ENCODE measurements around the gene FOXP1. TPM values are rescaled to one million over a fixed set of nuclear protein-coding genes. Genes with fewer than 3 reads are reported as not detected.

Gene FOXP1
- total RNA-seq, 1 donor from 2014 or later = 72.3 TPM

- DNase-seq = no peak
These were observed 79.8 kb downstream of the FOXP1 start for GRCh38 chr3:71503525-71504249.

- no peak for DNase-seq
These were observed 81.4 kb downstream of the FOXP1 start for GRCh38 chr3:71502066-71502625.

DNA sequence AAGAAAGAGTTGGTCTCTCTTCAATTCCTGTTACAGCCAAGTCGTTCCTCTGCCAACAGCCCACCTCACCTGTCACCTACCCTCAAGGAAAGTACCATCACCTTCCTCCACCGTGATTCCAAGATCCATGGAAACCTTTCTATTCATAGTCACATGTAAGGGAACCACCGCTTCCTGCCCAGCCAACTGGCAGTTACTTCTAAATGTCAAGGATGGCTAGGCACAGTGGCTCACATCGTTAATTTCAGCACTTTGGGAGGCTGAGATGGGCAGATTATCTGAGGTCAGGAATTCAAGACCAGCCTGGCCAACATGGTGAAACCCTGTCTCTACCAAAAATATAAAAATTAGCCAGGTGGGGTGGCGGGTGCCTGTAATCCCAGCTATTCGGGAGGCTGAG is 82.8 kb downstream of the FOXP1 start:
- DNase-seq = no peak

GRCh38 chr3:71499227-71499876 is 84.2 kb downstream of the FOXP1 start:
- DNase-seq = no peak

- DNase-seq = no peak
These were observed 85.0 kb downstream of the FOXP1 start for GRCh38 chr3:71498543-71498942.

- DNase-seq = no peak
These were observed 85.5 kb downstream of the FOXP1 start for GRCh38 chr3:71497971-71498444.

GRCh38 chr3:71497367-71497897 is 86.1 kb downstream of the FOXP1 start:
- no peak for DNase-seq

DNA sequence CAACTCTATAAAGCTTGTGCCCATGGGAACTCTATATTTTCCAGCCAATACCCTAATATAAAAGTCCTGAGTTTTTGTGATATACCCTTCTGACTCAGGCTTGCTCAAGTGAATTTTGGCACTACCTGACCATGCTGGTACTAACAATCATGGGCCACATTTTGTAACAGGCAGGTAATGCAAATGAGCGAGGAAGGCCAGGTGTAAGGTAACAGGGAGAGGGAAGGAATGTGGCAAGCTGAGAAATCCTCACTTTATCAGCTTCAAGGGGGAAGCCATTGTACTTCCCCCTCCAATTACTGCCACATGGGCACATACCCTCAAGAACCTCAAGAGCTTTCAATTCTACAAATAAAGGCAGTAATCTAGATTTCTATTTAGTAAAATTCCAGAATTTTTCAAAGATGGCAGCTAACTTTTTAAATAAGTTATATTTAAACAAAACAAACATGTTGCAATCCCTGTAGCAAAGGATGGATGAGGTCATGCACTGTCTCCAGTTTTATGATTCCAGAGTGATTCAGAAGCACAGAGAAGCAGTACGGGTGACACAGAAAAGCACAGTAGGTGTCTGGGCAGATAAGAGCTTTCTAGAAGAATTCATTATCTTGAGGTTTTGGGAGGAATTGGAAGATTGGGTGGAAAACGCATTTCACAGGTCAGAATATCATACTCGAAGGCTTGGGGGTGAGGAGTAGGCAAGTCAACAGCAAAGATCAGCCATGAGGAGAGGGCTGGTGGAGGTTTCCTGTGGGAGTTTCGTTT is 87.6 kb downstream of the FOXP1 start:
- DNase-seq = peak; percentile 32

GRCh38 chr3:71494212-71494611 is 89.3 kb downstream of the FOXP1 start:
- DNase-seq = no peak

DNA sequence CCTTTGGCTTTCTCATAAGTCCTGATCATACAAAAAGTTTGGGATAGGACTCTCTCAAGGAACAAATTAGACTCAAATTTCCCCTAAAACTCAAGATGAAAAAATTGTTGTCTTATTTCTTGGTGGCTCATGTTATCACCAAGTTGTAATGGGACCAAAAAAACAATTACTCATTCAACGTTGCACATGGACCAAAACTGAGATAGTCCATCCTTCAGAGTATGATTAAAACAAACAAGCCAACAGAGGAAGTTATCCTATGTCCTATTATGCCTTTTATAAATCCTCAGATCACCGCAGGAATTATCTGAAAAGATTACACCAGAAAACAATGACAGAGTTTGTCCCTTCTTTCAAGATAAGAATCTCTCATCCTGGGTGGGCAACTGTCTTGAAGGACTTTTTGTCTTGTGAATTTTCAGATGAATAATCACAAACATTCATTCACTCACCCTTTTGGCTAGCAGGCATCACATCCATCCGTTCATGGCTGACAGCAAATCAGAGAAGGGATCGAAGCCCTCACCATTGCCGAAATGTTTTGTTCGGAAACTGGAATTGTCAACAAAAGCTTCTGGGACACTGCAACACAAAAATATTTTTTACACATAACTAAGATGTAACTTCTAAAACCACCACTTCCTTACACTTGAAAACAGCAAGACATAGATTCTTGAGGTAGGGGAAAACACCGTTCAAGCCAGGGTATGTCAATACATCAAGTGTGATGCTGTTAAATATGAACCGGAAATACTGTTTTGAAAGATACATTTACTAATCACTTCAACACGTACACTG is 90.4 kb downstream of the FOXP1 start:
- DNase-seq = no peak

DNA sequence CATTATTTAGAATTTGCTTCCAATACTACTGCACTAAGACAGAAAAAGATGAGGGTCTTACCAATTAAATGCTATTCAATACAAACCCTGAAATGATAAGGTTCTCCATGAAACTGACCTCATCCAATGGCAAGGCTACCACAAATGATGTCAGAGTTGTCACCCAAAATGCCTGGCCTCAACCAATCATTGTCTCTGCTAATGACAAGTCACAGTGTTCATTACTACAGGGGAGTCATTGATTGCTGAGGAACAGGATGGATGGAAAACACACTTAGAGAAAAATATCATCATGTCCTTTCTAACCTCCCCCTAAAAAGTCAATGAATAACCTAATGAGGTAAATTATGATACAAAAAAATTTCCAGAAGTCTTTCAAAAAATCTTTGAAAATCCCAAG is 91.0 kb downstream of the FOXP1 start:
- DNase-seq = no peak

DNA sequence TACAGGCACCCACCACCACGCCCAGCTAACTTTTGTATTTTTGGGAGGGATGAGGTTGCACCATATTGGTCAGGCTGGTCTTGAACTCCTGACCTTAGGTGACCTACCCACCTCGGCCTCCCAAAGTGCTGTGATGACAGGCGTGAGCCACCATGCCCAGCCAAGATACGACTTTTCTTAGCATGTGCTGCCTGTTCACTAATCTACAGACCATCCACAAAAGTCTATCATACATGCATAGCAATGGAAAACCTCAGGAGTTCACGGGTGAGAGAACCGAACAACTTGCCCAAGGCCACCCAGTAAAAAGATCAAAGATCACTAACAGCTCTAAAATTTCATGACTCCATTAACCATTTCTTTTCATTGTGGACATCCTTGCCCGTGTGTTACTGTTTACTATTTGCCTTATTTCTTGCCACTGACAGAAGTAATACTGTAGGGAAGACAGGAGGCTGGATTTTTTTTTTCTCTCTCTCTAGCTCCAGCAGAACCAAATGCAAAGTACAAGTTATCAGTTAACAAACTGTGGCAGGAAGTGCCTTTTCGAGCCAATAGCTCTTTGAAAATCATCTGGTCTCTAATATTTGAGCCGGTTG is 92.3 kb downstream of the FOXP1 start:
- DNase-seq = no peak

GRCh38 chr3:71490692-71491091 is 92.8 kb downstream of the FOXP1 start:
- no peak for DNase-seq

GRCh38 chr3:71489315-71489761 is 94.2 kb downstream of the FOXP1 start:
- DNase-seq = no peak

- no peak for DNase-seq
These were observed 94.6 kb downstream of the FOXP1 start for GRCh38 chr3:71488882-71489281.

DNA sequence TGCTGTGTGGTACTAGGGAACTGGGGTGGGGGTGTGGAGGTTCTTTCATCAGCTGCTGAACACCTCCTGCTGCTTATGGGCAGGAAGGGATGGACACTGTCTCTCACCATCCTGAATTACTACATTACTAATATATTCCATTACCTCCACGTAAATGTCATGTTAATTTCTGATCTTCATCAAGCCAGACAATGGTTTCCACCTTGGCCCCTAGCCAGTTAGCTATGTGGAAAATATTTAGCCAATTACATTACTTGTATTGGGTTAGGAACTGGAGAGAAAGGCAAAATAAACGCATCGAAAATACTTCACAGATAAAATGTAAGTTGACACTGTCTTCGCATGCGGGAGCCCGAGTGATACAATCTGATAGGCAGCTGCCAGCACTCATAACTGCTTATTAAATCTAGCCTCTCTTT is 95.1 kb downstream of the FOXP1 start:
- peak; percentile 56 for DNase-seq

DNA sequence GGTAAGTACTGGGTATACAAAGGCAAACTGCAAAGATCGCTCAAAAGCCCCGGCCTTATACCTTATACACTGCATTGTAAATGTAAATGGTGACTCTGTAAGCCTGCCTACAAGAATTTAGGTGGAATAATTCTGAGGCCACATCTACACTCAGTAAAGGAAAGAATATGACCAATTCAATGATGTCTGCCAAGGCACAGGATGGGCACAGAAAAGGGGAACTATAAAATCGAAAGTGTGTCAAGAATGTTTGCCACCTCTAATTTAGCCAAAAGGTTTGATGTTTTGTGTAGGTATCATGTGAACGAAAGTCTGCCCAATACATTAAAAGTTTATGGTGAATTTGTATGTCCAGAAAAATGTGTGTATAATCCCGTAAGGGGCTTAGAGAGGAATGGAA is 96.1 kb downstream of the FOXP1 start:
- DNase-seq = no peak

DNA sequence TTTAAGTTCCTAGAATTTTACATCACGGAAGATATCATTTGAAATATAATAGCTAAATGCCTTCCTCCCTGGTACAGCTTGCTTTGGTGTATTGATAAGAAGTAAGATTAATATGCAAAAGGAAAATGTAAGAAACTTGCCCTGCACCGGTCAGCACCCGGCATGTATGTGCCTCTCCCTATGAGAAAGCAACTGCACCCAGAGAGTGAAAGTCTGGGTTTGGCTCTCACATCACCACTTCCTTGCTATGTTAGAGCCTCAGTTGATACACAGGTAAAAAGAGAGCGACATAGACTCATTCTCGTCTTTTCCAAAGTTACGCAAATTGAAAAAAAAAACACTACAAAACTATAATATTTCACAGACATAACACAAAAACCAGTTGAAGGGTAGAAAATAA is 96.7 kb downstream of the FOXP1 start:
- DNase-seq = no peak

DNA sequence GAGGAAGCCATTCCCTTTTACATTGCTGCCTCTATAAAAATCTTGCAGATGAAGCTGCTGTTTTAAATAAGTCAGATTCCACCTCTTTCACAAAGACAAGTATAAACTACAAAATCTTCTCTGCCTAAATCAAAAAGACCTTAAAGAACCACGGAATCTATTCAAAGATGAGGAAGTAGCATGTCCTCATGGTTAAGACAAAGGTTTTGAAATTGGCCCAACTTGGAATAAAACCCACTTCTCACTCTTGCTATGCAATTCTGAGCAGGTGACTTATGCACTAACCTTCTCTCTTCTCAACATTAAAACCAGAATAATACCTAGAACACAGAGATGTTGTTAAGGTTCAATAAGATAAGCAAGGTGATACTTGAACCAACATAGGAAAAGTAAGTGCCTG is 97.6 kb downstream of the FOXP1 start:
- no peak for DNase-seq

GRCh38 chr3:71484452-71484851 is 99.1 kb downstream of the FOXP1 start:
- no peak for DNase-seq

- no peak for DNase-seq
These were observed 99.5 kb downstream of the FOXP1 start for GRCh38 chr3:71484047-71484446.

DNA sequence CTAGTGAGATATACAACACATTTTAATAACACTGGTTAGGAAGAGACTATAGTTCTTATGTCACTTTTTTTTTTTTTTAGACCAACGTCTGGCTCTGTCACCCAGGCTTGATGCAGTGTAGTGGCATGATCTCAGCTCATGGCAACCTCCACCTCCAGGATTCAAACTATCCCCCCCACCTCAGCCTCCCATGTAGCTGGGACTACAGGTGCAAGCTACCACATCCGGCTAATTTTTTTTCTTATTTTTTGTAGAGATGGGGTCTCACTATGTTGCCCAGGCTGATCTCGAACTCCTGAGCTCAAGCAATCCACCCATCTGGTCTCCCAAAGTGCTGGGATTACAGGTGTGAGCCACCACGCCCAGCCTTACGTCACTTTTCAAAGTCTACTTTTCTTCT is 100.8 kb downstream of the FOXP1 start:
- no peak for DNase-seq
